GM10266 (cell line): ENCODE data around the gene NEURL4.

Experiments used
- DNase-seq: peaks from one replicate; pipeline ENCODE4 v3.0.0; 2012; ENCODE audit errors: extremely low spot score
- CTCF ChIP-seq: IDR thresholded peaks from 2 replicates; pipeline ENCODE4 v1.5.1; 2012; ENCODE audit warnings: mild to moderate bottlenecking, low read depth; ENCODE audit not compliant: control insufficient read depth, insufficient read depth; ENCODE audit errors: missing control alignments

The NEURL4 gene

DNA sequence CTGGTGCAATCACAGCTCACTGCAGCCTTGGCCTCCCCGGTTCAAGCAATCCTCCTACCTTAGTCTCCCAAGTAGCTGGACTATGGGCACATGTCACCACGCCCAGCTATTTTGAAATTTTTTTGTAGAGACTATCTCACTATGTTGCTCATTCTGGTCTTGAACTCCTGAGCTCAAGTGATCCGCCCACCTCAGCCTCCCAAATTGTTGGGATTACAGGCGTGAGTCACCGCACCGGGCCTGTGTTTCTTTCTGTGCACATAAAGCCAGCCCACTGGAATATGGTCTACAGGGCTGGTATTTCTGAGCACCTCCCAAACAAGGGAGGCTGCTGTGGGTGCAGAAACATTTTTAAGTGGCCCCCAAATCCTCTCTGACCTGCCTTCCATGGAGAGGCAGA lies 34.2 kb upstream of the NEURL4 start:
- DNase-seq, result no peak
- no peak for TF ChIP-seq CTCF

DNA sequence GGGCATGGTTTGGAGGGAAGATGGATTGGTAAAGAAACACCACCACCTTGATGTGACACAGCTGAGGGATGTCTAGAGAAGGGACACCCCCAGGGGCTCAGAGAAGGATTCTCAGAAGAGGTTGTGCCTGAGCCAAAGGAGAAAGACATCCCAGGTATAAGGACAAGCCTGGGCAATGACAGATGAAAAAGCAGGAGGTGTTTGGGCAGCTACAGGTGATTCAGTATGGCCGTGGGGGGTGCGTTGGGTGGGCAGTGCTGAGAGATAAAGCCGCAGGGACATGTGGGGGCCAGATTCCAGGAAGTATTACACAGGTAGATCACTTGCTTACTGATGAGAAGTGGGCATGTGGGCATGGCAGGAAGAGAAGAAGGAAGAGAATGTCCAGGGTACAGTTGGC lies 32.8 kb upstream of the NEURL4 start:
- no peak for TF ChIP-seq CTCF
- DNase-seq, result no peak

DNA sequence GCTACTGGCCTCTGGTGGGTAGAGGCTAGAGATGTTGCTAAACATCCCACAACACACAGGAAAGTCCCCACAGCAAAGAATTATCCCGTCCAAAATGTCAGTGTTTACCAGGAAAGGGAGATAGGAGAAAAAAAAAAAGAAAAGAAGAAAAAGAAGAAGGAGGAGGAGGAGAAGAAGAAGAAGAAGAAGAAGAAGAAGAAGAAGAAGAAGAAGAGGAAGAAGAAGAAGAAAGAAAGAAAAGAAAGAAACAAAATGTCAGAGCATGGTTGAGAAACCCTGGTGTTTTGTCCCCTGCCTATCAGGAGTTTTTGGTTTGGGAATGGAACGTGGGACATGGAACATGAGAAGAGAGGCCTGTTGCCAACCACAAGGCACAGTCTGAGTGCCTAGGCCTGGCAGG lies 28.2 kb upstream of the NEURL4 start:
- TF ChIP-seq CTCF, result no peak
- DNase-seq, result no peak

GRCh38 chr17:7356756-7357155 lies 27.6 kb upstream of the NEURL4 start:
- TF ChIP-seq CTCF, result no peak

GRCh38 chr17:7356072-7356549 lies 27.0 kb upstream of the NEURL4 start:
- DNase-seq, result peak; percentile 86
- TF ChIP-seq CTCF, result peak; percentile 97

More at GRCh38 chr17:7356756-7357155, 27.6 kb upstream of the NEURL4 start:
- DNase-seq, result no peak

DNA sequence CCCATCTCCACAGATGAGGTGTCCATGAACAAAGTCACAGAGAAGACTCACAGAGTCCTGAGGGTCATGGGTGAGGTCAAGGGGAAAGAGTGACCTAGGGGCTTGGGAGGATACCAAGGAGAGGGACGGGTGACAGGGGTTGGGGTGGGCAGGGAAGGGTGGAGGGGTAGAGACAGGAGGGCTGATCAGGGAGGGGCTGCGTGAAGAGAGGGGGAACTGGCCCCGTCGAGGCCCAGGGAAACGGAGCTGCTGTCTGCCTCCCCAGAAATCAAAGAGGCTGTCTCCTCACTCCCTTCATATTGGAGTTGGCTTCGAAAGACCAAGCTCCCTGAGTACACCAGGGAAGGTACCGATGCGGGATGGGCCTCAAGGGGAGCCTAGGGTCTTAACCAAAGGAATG lies 26.4 kb upstream of the NEURL4 start:
- DNase-seq, result no peak
- TF ChIP-seq CTCF, result no peak

- no peak for DNase-seq
- no peak for TF ChIP-seq CTCF
These were observed 25.9 kb upstream of the NEURL4 start, which contains the start of gene TMEM95 for GRCh38 chr17:7355053-7355452. TSS of gene TMEM95 (plus strand) at chr17:7355156. CDS start at chr17:7355205, 49 bp downstream.
